ENCODE data around the gene PFDN2.

DNA sequence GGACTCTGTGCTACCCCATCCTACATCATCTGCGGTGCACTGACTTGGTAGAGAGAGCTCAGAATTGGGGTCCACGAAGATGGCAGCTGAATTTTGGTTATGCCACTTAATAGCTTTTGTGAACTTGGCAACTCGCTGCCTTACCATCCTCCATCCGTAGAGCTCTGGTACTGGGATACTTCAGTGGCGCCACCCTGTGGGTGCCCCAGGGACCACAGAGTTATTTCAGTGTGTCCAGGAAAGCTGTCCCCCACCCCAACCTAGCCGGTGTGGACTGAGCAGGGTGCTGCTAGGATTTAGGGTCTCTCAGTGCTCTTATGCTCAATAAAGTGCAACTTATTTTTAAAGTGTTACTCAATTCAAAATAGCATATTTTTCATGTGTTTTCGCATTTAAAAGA is 63.0 kb downstream of the PFDN2 start:
- TF ChIP-seq EZH2phosphoT487 (IDR thresholded peaks at IDR 0.05; ENCODE audit: insufficient read depth, low read depth) (no peak), EZH2 (IDR thresholded peaks at IDR 0.05; ENCODE audit: insufficient read depth, poor library complexity, severe bottlenecking) (no peak)
